Measurements from ENCODE around the gene MPRIP.

Gene MPRIP

DNA sequence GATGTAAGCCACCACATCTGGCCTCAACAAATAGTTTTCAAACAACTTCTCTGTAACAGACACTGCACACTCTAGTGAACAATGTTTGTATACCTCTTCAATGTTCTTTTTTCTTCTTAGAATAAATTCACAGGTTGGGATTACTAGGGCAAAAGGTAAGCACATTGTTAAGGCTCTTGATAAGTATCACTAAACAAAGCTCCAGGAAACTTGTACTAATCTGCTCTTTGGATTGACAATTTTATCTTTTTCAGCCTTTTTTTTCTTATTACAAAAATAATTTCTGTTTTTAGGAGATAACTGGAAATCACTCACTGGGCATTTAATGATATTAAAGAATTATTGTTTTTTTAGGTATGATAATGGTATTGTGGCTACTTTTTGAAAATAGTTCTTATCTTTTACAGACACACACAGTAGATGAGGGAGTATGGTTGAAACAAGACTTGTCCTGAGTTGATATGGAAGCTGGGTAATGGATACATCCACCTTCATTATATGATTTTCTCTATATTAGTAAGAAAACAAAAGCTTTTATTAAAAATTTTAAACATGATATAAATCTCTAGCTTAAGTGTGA lies 7.7 kb upstream of the MPRIP start:
- Histone ChIP-seq H3K27ac (no peak overlapping the region), H2AFZ (no peak overlapping the region), H3K4me1 (peaks cover 10% of the 10 kb centered on the region), H3K9me3 (ENCODE audit: control insufficient read depth, low read length) (no peaks in the 10 kb centered on the region), H3K36me3 (ENCODE audit: control insufficient read depth, insufficient read depth, low read length) (no peaks in the 10 kb centered on the region), H3K4me3 (ENCODE audit: low read depth, low read length) (no peak overlapping the region), H3K27me3 (ENCODE audit: control insufficient read depth, insufficient read depth, low read length) (no peaks in the 10 kb centered on the region), H3K4me2 (ENCODE audit: low read length) (no peak overlapping the region), H3K79me2 (no peaks in the 10 kb centered on the region), H3K9ac (no peak overlapping the region)
- TF ChIP-seq, protein P1, sequence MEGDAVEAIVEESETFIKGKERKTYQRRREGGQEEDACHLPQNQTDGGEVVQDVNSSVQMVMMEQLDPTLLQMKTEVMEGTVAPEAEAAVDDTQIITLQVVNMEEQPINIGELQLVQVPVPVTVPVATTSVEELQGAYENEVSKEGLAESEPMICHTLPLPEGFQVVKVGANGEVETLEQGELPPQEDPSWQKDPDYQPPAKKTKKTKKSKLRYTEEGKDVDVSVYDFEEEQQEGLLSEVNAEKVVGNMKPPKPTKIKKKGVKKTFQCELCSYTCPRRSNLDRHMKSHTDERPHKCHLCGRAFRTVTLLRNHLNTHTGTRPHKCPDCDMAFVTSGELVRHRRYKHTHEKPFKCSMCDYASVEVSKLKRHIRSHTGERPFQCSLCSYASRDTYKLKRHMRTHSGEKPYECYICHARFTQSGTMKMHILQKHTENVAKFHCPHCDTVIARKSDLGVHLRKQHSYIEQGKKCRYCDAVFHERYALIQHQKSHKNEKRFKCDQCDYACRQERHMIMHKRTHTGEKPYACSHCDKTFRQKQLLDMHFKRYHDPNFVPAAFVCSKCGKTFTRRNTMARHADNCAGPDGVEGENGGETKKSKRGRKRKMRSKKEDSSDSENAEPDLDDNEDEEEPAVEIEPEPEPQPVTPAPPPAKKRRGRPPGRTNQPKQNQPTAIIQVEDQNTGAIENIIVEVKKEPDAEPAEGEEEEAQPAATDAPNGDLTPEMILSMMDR (IDR thresholded peaks at IDR 0.05): no peak

DNA sequence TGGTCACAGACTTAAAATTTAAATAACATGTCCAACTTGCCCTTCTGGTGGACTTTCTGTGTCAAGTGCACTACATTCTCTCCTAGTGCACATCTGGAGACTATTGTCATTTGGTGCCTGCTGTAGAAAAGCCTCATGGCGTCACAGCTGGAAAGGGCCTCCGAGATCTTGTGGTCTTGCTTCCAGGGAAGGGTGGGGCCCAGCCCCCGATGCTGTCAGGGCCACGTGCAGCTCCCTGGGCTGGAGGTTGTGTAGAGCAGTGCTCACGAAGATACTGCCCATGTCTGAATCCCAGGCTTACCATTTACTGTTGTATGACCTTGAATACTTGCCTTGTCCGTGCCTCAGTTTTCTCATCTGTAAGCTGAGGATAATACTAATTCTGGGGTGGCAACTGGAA lies 6.8 kb upstream of the MPRIP start:
- Histone ChIP-seq H2AFZ (no peak overlapping the region), H3K79me2 (no peaks in the 10 kb centered on the region), H3K36me3 (ENCODE audit: control insufficient read depth, insufficient read depth, low read length) (no peaks in the 10 kb centered on the region), H3K9me3 (ENCODE audit: control insufficient read depth, low read length) (no peaks in the 10 kb centered on the region), H3K4me2 (ENCODE audit: low read length) (no peak overlapping the region), H3K4me1 (peaks cover 10% of the 10 kb centered on the region), H3K27me3 (ENCODE audit: control insufficient read depth, insufficient read depth, low read length) (no peaks in the 10 kb centered on the region), H3K9ac (no peak overlapping the region), H3K4me3 (ENCODE audit: low read depth, low read length) (no peak overlapping the region), H3K27ac (no peak overlapping the region)
- TF ChIP-seq, protein P1 (IDR thresholded peaks at IDR 0.05): no peak

DNA sequence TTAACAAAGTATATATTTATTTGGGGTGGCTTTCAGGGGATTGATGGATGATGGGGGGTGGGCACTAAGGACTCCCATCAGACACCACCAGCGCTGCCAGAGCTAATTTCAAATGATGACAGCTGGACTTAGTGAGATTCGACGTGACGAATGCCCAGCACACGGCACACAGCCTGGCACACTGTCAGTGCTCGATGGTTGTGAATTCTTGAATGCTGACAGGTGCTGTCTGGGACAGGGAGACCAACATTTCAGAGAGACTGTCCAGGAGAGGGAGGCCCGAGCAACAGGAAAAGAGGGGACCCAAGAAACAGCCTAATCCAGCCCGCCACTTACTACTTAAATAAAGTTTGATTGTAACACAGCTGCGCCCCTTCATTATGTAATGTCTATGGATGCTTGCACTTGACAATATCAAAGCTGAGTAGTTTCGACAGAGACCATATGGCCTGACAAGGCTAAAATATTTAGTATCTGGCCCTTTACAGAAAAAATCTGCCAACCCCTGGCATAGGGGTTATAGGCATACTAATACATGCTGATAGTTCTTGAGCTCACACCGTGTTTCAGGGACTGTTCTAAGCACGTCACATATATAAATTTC lies 6.2 kb upstream of the MPRIP start:
- TF ChIP-seq, protein P1 (IDR thresholded peaks at IDR 0.05): no peak
- no peak overlapping the region for H2AFZ ChIP-seq
- no peak overlapping the region for H3K9ac ChIP-seq
- peaks cover 13% of the 10 kb centered on the region for H3K4me1 ChIP-seq
- no peak overlapping the region for H3K27ac ChIP-seq
- no peaks in the 10 kb centered on the region for H3K9me3 ChIP-seq (ENCODE audit: control insufficient read depth, low read length)
- no peaks in the 10 kb centered on the region for H3K79me2 ChIP-seq
- H3K36me3 ChIP-seq (ENCODE audit: control insufficient read depth, insufficient read depth, low read length): no peaks in the 10 kb centered on the region
- H3K4me3 ChIP-seq (ENCODE audit: low read depth, low read length): no peak overlapping the region
- no peaks in the 10 kb centered on the region for H3K27me3 ChIP-seq (ENCODE audit: control insufficient read depth, insufficient read depth, low read length)
- no peak overlapping the region for H3K4me2 ChIP-seq (ENCODE audit: low read length)

DNA sequence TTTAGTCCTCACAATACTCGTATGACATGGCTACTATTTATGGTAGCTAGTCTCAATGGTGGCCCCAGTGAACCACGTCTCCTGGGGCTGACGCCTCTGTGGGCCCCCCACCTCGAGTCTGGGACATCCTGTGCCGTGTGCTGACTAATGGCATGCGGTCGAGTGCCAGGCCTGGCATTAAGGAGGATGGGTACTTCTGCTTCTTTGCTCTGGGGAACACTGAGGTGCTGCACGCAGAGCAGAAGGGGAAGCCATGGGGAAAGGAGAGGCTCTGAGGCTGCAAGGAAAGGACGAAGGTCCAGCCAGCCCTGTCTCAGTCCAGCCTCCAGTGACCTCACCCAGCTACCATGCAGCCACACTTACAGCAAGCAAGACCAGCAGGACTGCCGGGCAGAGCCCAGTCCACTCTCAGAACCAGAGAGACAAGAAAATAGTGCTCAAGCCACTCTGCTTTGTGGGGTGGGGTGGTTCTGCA lies 5.7 kb upstream of the MPRIP start:
- Histone ChIP-seq H3K9me3 (ENCODE audit: control insufficient read depth, low read length) (no peaks in the 10 kb centered on the region), H3K27ac (no peak overlapping the region), H3K4me3 (ENCODE audit: low read depth, low read length) (no peak overlapping the region), H3K4me2 (ENCODE audit: low read length) (no peak overlapping the region), H3K27me3 (ENCODE audit: control insufficient read depth, insufficient read depth, low read length) (no peaks in the 10 kb centered on the region), H3K36me3 (ENCODE audit: control insufficient read depth, insufficient read depth, low read length) (no peaks in the 10 kb centered on the region), H3K79me2 (no peaks in the 10 kb centered on the region), H3K4me1 (peaks cover 18% of the 10 kb centered on the region), H3K9ac (no peak overlapping the region), H2AFZ (no peak overlapping the region)
- TF ChIP-seq, protein P1 (IDR thresholded peaks at IDR 0.05): no peak

DNA sequence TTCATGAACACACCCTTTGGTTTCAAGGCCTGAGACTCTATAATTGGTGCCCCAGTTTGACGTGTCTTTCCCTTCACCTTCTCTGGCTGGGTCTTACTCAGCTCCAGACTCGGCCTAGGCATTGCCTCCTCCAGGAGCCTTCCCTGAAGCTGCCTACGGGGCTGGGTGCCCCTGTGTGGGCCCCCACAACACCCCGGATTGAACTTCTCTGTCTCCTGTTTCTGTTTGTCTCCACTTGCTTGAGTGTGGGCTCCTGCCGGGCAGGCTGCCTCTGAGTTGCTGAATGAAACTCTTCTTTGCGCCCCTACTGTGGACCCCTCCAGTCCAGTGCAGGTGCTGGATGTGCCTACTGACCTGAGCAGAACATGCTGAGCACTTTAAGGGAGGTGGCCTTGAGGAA lies 2.3 kb upstream of the MPRIP start:
- Histone ChIP-seq H3K4me3 (ENCODE audit: low read depth, low read length) (no peak overlapping the region), H3K4me1 (peaks cover 18% of the 10 kb centered on the region), H3K4me2 (ENCODE audit: low read length) (no peak overlapping the region), H3K9me3 (ENCODE audit: control insufficient read depth, low read length) (no peaks in the 10 kb centered on the region), H3K27me3 (ENCODE audit: control insufficient read depth, insufficient read depth, low read length) (no peaks in the 10 kb centered on the region), H3K36me3 (ENCODE audit: control insufficient read depth, insufficient read depth, low read length) (no peaks in the 10 kb centered on the region), H3K27ac (no peak overlapping the region), H3K79me2 (peaks cover 11% of the 10 kb centered on the region), H3K9ac (no peak overlapping the region), H2AFZ (no peak overlapping the region)
- TF ChIP-seq, protein P1 (IDR thresholded peaks at IDR 0.05): no peak
